BE2C (cell line): ENCODE measurements around the gene CASQ1.
A peak's percentile ranks its signal among the peaks of the same experiment; 100 is the strongest.

Experiments
- DNase-seq: peaks from one replicate; pipeline ENCODE4 v3.0.0-alpha.2; 2020
- H3K27me3 ChIP-seq: fragments of 250-450 bp; sonication (Bioruptor Pico); 2 replicates; pipeline ENCODE4 v1.5.1; 2020; ENCODE audit warnings: mild to moderate bottlenecking
- H3K36me3 ChIP-seq: fragments of 250-450 bp; sonication (Bioruptor Pico); 2 replicates; pipeline ENCODE4 v1.5.1; 2020; ENCODE audit warnings: mild to moderate bottlenecking
- H3K4me1 ChIP-seq: fragments of 250-450 bp; sonication (Bioruptor Pico); 2 replicates; pipeline ENCODE4 v1.5.1; 2020
- H3K4me3 ChIP-seq: 2 replicates; pipeline ENCODE4 v1.5.1; 2011; ENCODE audit warnings: low read depth, low read length
- H3K9me3 ChIP-seq: fragments of 250-450 bp; sonication (Bioruptor Pico); 2 replicates; pipeline ENCODE4 v1.5.1; 2020
- TF ChIP-seq, protein P1 (sequence below): IDR thresholded peaks from 2 replicates; pipeline ENCODE4 v1.5.1; 2012; ENCODE audit warnings: mild to moderate bottlenecking, low read depth, low read length

The CASQ1 gene

DNA sequence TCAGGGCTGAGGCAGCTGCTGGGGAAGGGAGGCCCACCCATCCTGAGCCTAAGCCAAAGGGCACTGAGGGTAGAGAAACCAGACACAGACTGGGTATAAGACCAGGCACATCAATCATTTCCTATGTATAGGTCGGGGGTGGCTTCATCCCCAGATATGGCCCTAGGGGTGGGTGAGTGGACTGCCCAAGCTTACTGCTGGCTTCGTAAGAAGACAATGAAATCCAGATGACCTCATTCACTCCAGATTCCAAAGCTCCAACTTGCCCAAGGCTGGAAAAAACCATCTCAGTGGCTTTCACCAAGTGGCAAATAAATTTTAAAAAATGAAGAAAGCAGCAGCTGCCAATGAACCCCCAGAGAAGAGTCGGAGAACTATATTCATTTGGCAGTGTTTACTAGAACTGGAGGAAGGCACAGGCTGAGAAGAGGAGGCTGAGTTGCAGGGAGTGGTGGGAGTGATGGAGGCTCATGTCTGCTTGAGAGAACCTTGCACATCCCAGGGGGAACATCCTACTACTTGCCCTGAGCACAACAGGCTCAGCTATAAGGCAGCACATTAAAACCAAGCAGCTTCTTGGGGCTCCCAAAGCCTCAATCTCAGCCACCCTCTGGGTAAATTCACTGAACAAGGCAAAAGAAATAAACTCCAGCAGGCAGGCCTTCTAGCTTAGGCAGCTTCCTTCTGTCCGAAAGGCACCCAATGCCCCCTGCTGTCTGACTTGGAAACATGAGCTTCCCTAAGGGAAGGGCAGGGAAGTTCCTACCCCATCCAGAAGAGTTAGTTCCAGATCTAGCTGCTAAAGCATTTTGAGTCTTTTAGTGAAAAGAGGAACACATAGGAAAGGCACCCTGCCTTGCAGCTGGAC lies 28.9 kb downstream of the CASQ1 start:
- TF ChIP-seq, protein P1, sequence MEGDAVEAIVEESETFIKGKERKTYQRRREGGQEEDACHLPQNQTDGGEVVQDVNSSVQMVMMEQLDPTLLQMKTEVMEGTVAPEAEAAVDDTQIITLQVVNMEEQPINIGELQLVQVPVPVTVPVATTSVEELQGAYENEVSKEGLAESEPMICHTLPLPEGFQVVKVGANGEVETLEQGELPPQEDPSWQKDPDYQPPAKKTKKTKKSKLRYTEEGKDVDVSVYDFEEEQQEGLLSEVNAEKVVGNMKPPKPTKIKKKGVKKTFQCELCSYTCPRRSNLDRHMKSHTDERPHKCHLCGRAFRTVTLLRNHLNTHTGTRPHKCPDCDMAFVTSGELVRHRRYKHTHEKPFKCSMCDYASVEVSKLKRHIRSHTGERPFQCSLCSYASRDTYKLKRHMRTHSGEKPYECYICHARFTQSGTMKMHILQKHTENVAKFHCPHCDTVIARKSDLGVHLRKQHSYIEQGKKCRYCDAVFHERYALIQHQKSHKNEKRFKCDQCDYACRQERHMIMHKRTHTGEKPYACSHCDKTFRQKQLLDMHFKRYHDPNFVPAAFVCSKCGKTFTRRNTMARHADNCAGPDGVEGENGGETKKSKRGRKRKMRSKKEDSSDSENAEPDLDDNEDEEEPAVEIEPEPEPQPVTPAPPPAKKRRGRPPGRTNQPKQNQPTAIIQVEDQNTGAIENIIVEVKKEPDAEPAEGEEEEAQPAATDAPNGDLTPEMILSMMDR = peak; percentile 76
- H3K36me3 ChIP-seq = peaks cover 65% of the 10 kb centered on the region
- DNase-seq = peak; percentile 60
- no peaks in the 10 kb centered on the region for H3K27me3 ChIP-seq
- H3K9me3 ChIP-seq = no peaks in the 10 kb centered on the region
- no peak overlapping the region for H3K4me3 ChIP-seq
- no peaks in the 10 kb centered on the region for H3K4me1 ChIP-seq

DNA sequence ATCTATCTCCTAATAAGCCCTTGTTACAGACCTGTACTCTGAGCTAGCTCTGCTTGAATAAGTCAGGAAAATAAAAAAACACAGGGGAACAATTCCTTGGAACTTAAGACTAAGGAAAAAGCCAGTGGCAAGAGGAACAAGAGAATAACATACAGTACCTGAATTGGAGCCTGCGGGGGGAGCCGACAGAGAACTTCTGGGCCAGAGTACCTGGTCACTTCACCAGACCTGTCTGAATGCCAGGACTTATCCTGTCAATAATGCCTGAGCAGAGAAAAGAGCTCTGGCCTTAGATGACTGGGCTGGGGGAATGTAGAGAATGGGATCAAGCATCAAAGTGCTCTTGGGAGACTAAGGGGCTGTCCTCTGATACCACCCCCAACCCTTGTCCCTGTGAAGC lies 29.9 kb downstream of the CASQ1 start:
- no peaks in the 10 kb centered on the region for H3K4me1 ChIP-seq
- H3K36me3 ChIP-seq = peaks cover 64% of the 10 kb centered on the region

DNA sequence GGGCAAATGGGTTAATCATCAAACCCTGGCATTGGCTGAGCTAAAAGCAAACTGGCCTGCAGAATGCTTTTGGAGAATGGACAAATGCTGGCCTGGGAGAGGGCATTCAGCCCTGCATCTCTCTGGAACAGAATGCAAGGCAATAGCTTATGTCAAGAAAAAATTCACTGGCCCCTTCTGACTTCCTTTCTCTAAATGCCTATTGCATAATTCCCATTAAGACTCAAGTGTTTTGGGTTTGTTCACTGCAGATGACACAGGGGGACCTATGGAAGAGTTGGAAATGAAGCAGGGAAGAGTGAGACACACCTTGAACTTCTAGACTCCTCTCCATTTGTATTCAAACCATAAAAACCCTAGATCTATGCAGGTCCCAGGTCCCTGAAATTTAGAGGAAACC lies 30.7 kb downstream of the CASQ1 start:
- no peak for DNase-seq
- no peaks in the 10 kb centered on the region for H3K4me1 ChIP-seq
- TF ChIP-seq, protein P1 = no peak
- peaks cover 68% of the 10 kb centered on the region for H3K36me3 ChIP-seq
- no peak overlapping the region for H3K4me3 ChIP-seq
- H3K9me3 ChIP-seq = no peaks in the 10 kb centered on the region
- H3K27me3 ChIP-seq = no peaks in the 10 kb centered on the region

More for the DNA sequence above, 29.9 kb downstream of the CASQ1 start:
- H3K9me3 ChIP-seq = no peaks in the 10 kb centered on the region
- H3K27me3 ChIP-seq = no peaks in the 10 kb centered on the region
- TF ChIP-seq, protein P1 = no peak
- DNase-seq = no peak
- H3K4me3 ChIP-seq = no peak overlapping the region

DNA sequence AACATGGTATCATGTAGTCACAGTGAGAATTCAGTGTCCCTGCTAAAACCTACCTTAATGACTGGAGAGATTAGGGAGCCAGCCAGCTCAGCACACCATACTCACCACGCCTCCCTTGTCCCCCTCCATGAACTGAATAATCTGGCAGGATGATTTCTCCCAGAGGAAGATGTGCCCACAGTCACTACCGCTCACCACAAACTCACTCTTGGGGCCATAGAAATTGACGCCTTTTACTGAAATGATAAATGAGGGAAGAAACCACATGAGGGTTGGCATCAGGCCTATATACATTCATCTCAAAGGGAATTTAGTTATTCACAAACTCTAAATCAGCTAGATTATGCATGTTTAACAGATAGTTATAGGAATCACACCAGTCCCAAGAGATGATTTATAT lies 32.2 kb downstream of the CASQ1 start:
- TF ChIP-seq, protein P1 = no peak
- Histone ChIP-seq H3K4me3 (no peak overlapping the region), H3K9me3 (no peaks in the 10 kb centered on the region), H3K4me1 (no peaks in the 10 kb centered on the region), H3K27me3 (no peaks in the 10 kb centered on the region), H3K36me3 (peaks cover 70% of the 10 kb centered on the region)
- DNase-seq = no peak

DNA sequence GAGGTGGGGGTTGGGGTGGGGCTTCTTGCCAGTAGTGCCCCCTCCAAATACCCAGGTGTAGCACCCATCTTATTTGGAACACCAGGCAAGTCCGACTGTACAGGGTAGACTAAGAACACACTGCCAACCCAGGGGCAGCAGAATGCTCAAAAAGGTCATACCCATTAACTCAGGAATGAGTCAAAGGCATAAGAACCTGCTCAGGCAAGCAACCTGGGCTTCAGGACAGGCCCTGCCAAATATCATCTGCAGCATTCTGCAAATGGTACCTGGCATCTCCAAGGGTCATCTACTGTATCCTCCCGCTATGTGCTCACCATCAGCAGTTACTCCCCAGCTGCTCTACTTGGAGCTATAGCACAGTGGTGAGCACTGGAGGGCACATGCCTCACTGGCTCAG lies 34.2 kb downstream of the CASQ1 start:
- Histone ChIP-seq H3K27me3 (no peaks in the 10 kb centered on the region), H3K36me3 (peaks cover 66% of the 10 kb centered on the region)
- TF ChIP-seq, protein P1 = no peak

DNA sequence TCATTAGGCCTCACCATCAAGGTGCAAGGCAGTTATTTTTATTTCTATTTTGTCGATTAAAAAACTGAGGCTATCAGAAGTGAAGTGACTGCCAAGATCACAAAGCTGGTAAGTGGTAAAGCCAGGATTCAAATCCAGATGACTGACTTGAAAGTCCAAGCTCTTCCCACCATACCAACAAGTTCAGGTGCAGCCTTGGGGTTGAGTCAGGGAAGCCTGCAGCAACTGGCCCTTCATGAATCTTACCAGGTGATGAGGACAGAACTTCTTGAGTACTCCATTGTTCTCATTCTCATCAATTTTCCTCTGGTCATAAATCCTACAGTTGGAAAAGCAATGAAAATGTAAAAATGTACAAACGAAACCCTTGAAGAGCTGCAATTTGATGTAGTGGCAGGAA lies 35.0 kb downstream of the CASQ1 start:
- no peak for DNase-seq
- Histone ChIP-seq H3K9me3 (no peaks in the 10 kb centered on the region), H3K4me3 (no peak overlapping the region), H3K4me1 (no peaks in the 10 kb centered on the region), H3K27me3 (no peaks in the 10 kb centered on the region), H3K36me3 (peaks cover 69% of the 10 kb centered on the region)
- TF ChIP-seq, protein P1 = no peak

More for the DNA sequence above, 34.2 kb downstream of the CASQ1 start:
- H3K4me1 ChIP-seq = no peaks in the 10 kb centered on the region
- no peak for DNase-seq
- no peaks in the 10 kb centered on the region for H3K9me3 ChIP-seq
- no peak overlapping the region for H3K4me3 ChIP-seq
